Measurements from ENCODE around the gene RGPD5.
"Not testable (repeated sequence)": the region's sequence is repeated elsewhere in the genome, so short reads cannot be mapped to it uniquely, and the experiment has no call there.

DNA sequence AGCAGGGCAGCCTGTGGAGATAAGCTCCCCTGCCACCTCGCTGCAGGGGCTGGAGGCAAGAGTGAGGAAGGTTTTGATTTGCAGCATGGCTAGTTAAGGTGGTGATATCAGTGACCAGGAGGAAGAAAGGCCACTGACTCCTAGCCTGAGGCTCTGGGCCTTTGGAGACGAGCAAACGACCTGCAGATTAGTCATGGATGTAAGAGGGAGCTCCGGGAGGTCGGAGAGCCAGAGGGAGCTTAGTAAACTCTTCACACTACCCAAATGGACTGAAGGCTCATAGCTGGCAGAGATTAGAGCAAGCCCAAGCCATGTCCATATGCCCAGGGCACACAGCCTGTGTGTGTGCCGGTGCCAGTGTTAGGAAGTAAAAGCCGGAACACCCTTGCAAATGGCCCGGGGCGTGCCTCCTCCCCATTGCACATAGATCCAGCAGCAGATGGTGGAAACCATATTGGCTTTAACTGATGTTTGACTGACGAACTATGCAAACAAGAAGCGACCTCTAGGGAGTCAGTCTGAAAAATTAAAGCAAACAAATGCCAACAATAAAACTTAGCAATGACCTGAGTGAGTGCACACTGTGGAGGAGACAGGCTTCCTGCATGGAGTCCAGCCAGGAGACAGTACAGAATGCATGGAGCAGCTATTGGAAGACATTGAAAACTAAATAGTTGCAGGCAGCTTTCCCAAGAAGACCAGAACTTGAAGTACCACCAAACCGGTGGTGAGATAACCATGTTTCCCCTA is 2.4 kb upstream of the RGPD5 start:
- TF ChIP-seq, protein P1, sequence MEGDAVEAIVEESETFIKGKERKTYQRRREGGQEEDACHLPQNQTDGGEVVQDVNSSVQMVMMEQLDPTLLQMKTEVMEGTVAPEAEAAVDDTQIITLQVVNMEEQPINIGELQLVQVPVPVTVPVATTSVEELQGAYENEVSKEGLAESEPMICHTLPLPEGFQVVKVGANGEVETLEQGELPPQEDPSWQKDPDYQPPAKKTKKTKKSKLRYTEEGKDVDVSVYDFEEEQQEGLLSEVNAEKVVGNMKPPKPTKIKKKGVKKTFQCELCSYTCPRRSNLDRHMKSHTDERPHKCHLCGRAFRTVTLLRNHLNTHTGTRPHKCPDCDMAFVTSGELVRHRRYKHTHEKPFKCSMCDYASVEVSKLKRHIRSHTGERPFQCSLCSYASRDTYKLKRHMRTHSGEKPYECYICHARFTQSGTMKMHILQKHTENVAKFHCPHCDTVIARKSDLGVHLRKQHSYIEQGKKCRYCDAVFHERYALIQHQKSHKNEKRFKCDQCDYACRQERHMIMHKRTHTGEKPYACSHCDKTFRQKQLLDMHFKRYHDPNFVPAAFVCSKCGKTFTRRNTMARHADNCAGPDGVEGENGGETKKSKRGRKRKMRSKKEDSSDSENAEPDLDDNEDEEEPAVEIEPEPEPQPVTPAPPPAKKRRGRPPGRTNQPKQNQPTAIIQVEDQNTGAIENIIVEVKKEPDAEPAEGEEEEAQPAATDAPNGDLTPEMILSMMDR (conservative IDR thresholded peaks at IDR 0.05; ENCODE audit: low read depth, low read length), result not testable (repeated sequence)
- not testable (repeated sequence) for TF ChIP-seq EZH2phosphoT487 (IDR thresholded peaks at IDR 0.05; ENCODE audit: borderline replicate concordance, low read length)

All from PC-3 (cell line).